ENCODE results near the gene PLEKHH1.

The PLEKHH1 gene

GRCh38 chr14:67562025-67562775 lies 29.1 kb downstream of the PLEKHH1 start:
- no peak for DNase-seq (ENCODE audit: low read depth, low spot score)

- DNase-seq (ENCODE audit: low read depth, low spot score): no peak
Observed at GRCh38 chr14:67562776-67563150, 29.7 kb downstream of the PLEKHH1 start.

GRCh38 chr14:67564236-67564635 lies 31.1 kb downstream of the PLEKHH1 start:
- DNase-seq (ENCODE audit: low read depth, low spot score): no peak

GRCh38 chr14:67566908-67567307 lies 33.8 kb downstream of the PLEKHH1 start:
- no peak for DNase-seq (ENCODE audit: low read depth, low spot score)

GRCh38 chr14:67567654-67568053 lies 34.6 kb downstream of the PLEKHH1 start:
- DNase-seq (ENCODE audit: low read depth, low spot score): no peak

- DNase-seq (ENCODE audit: low read depth, low spot score): no peak
Observed at GRCh38 chr14:67569011-67569650, 36.0 kb downstream of the PLEKHH1 start.

- no peak for DNase-seq (ENCODE audit: low read depth, low spot score)
Observed at GRCh38 chr14:67569651-67570290, 36.7 kb downstream of the PLEKHH1 start.

GRCh38 chr14:67570453-67570852 lies 37.4 kb downstream of the PLEKHH1 start:
- DNase-seq (ENCODE audit: low read depth, low spot score): no peak

GRCh38 chr14:67571275-67571990 lies 38.3 kb downstream of the PLEKHH1 start:
- no peak for DNase-seq (ENCODE audit: low read depth, low spot score)

- no peak for DNase-seq (ENCODE audit: low read depth, low spot score)
Observed at GRCh38 chr14:67571991-67572323, 38.9 kb downstream of the PLEKHH1 start.

GRCh38 chr14:67572608-67573007 lies 39.5 kb downstream of the PLEKHH1 start:
- no peak for DNase-seq (ENCODE audit: low read depth, low spot score)

GRCh38 chr14:67573228-67574010 lies 40.3 kb downstream of the PLEKHH1 start:
- DNase-seq (ENCODE audit: low read depth, low spot score): no peak

- no peak for DNase-seq (ENCODE audit: low read depth, low spot score)
Observed at GRCh38 chr14:67574156-67574555, 41.1 kb downstream of the PLEKHH1 start.

GRCh38 chr14:67574806-67575205 lies 41.7 kb downstream of the PLEKHH1 start:
- DNase-seq (ENCODE audit: low read depth, low spot score): no peak

GRCh38 chr14:67575684-67576083 lies 42.6 kb downstream of the PLEKHH1 start:
- no peak for DNase-seq (ENCODE audit: low read depth, low spot score)

- no peak for DNase-seq (ENCODE audit: low read depth, low spot score)
Observed at GRCh38 chr14:67576216-67576955, 43.3 kb downstream of the PLEKHH1 start.

- no peak for DNase-seq (ENCODE audit: low read depth, low spot score)
Observed at GRCh38 chr14:67577181-67577808, 44.2 kb downstream of the PLEKHH1 start.

GRCh38 chr14:67577909-67578749 lies 45.0 kb downstream of the PLEKHH1 start:
- no peak for DNase-seq (ENCODE audit: low read depth, low spot score)

GRCh38 chr14:67579040-67579439 lies 46.0 kb downstream of the PLEKHH1 start:
- DNase-seq (ENCODE audit: low read depth, low spot score): no peak

All from brain pericyte (primary cell).